NCI-H2171 treated with DMSO at 0.1 percent for 48 hours (cell line): Measurements from ENCODE around the gene FHDC1.

Experiments
- DNase-seq: peaks from one replicate; lab custom pipeline; 2025; lab: John Stamatoyannopoulos, UW

The FHDC1 gene

GRCh38 chr4:152981278-152981677 lies 45.2 kb downstream of the FHDC1 start:
- DNase-seq: no peak

GRCh38 chr4:152981842-152982241 lies 45.7 kb downstream of the FHDC1 start:
- no peak for DNase-seq

- no peak for DNase-seq
These were observed 47.1 kb downstream of the FHDC1 start for GRCh38 chr4:152983221-152983620.

- DNase-seq: no peak
These were observed 47.8 kb downstream of the FHDC1 start for GRCh38 chr4:152983774-152984411.

- DNase-seq: no peak
These were observed 52.8 kb downstream of the FHDC1 start for GRCh38 chr4:152988721-152989553.

- DNase-seq: no peak
These were observed 53.4 kb downstream of the FHDC1 start for GRCh38 chr4:152989554-152989970.

- peak; percentile 36 for DNase-seq
These were observed 54.5 kb downstream of the FHDC1 start for GRCh38 chr4:152990471-152991131.

- DNase-seq: peak; percentile 57
These were observed 55.3 kb downstream of the FHDC1 start for GRCh38 chr4:152991398-152991797.

GRCh38 chr4:152992027-152992426 lies 55.9 kb downstream of the FHDC1 start:
- no peak for DNase-seq

GRCh38 chr4:152992466-152992865 lies 56.3 kb downstream of the FHDC1 start:
- no peak for DNase-seq

GRCh38 chr4:152994038-152994437 lies 57.9 kb downstream of the FHDC1 start:
- no peak for DNase-seq

- DNase-seq: no peak
These were observed 60.0 kb downstream of the FHDC1 start for GRCh38 chr4:152996111-152996571.

- no peak for DNase-seq
These were observed 60.5 kb downstream of the FHDC1 start for GRCh38 chr4:152996672-152997071.

- DNase-seq: no peak
These were observed 61.2 kb downstream of the FHDC1 start for GRCh38 chr4:152997288-152997687.

- no peak for DNase-seq
These were observed 61.8 kb downstream of the FHDC1 start for GRCh38 chr4:152997771-152998487.

- no peak for DNase-seq
These were observed 62.7 kb downstream of the FHDC1 start for GRCh38 chr4:152998861-152999260.

GRCh38 chr4:152999346-153000075 lies 63.4 kb downstream of the FHDC1 start:
- DNase-seq: peak; percentile 93

GRCh38 chr4:153000076-153000420 lies 63.9 kb downstream of the FHDC1 start:
- DNase-seq: no peak

GRCh38 chr4:153001626-153002025 lies 65.5 kb downstream of the FHDC1 start:
- no peak for DNase-seq

- no peak for DNase-seq
These were observed 66.0 kb downstream of the FHDC1 start for GRCh38 chr4:153002110-153002509.

GRCh38 chr4:153004081-153004850 lies 68.1 kb downstream of the FHDC1 start:
- DNase-seq: no peak
